ENCODE data around the gene TMEM163.

DNA sequence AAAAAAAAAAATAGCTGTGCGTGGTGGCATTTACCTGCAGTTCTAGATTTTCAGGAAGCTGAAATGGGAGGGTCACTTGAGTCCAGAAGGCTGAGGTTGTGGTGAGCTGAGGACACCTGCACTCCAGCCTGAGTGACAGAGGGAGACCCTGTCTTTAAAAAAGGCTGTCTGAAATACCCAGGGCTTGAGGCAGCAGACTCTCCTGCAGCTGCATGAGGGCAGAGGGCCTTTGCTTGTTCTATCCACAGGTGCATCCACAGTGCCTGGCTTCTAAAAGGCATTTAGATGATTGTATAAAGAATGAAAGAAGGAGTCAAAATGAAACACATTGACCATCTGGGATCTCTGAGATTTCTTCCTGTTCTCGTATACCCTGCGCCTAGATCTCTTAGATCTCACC is 312.1 kb downstream of the TMEM163 start:
- TF ChIP-seq ATF3 (IDR thresholded peaks at IDR 0.05), result no peak
- no peak for TF ChIP-seq EZH2phosphoT487 (IDR thresholded peaks at IDR 0.05; ENCODE audit: borderline replicate concordance)
- TF ChIP-seq CTCF (IDR thresholded peaks at IDR 0.05 in 2 of 3, conservative IDR thresholded peaks at IDR 0.05 in 1 of 3; ENCODE audit: borderline replicate concordance in 1 of 3, insufficient read depth in 1 of 3, low read depth in 2 of 3, low read length in 2 of 3), result no peak
- no peak for TF ChIP-seq CEBPB (IDR thresholded peaks at IDR 0.05; ENCODE audit: low read depth)
- TF ChIP-seq POLR2AphosphoS5 (IDR thresholded peaks at IDR 0.05; ENCODE audit: low read depth, low read length), result no peak
- TF ChIP-seq SP1 (IDR thresholded peaks at IDR 0.05; ENCODE audit: low read depth), result no peak
- no peak for TF ChIP-seq JUND (IDR thresholded peaks at IDR 0.05)

All from HCT116 (cell line).